PC-3 (cell line): ENCODE data around the gene DPEP2. TPM values are rescaled to one million over a fixed set of nuclear protein-coding genes. Genes with fewer than 3 reads are reported as not detected.
A peak's percentile ranks its signal among the peaks of the same experiment; 100 is the strongest.

Experiments used
- ATAC-seq: fragments of 200-7000 bp; cut with Tn5 transposase; 2 replicates; pipeline ENCODE4 v1.9.1; 2020; ENCODE audit warnings: mild to moderate bottlenecking, moderate library complexity
- BruUV-seq: library from RNA; stranded (reverse); fragments of 400-500 nt; replicated peaks from 2 replicates; lab custom pipeline; 2021; lab: Mats Ljungman, UMichigan
- CTCF ChIA-PET: fragments of 300-600 bp; sonication (Branson Sonifier 250); formaldehyde crosslinking; loops from one replicate; lab custom pipeline; 2022; ENCODE audit warnings: antibody characterized with exemption; lab: Charles Lee
- POLR2A ChIA-PET: fragments of 300-600 bp; sonication (Branson Sonifier 250); formaldehyde crosslinking; loops from one replicate; lab custom pipeline; 2022; ENCODE audit warnings: antibody characterized with exemption; ENCODE audit not compliant: unreplicated experiment; lab: Charles Lee
- DNase-seq: peaks from one replicate; pipeline ENCODE4 v3.0.0-alpha.2; 2015
- H2AFZ ChIP-seq: fragments of 300-600 bp; sonication (generic); 2 replicates; pipeline ENCODE4 v1.6.0; 2016; ENCODE audit warnings: antibody characterized with exemption, low read length
- H3F3A ChIP-seq: fragments of 300-600 bp; sonication (generic); one replicate; pipeline ENCODE4 v1.6.0; 2017; ENCODE audit warnings: antibody characterized with exemption, low read length, control low read depth, mild to moderate bottlenecking; ENCODE audit not compliant: unreplicated experiment
- H3K27ac ChIP-seq: fragments of 300-600 bp; sonication (generic); 2 replicates; pipeline ENCODE4 v1.5.1; 2016; ENCODE audit warnings: mild to moderate bottlenecking, low read length
- H3K27me3 ChIP-seq: fragments of 300-600 bp; sonication (generic); 2 replicates; pipeline ENCODE4 v1.6.1; 2016; ENCODE audit warnings: low read length, mixed read lengths
- H3K36me3 ChIP-seq: fragments of 300-600 bp; sonication (generic); 2 replicates; pipeline ENCODE4 v1.6.1; 2016; ENCODE audit warnings: low read depth, mixed run types, low read length, mixed read lengths
- H3K4me1 ChIP-seq: fragments of 300-600 bp; sonication (generic); 2 replicates; pipeline ENCODE4 v1.5.1; 2016; ENCODE audit warnings: low read length; ENCODE audit not compliant: insufficient read depth
- H3K4me2 ChIP-seq: fragments of 300-600 bp; sonication (generic); 2 replicates; pipeline ENCODE4 v1.6.0; 2016; ENCODE audit warnings: low read length
- H3K4me3 ChIP-seq: fragments of 300-600 bp; sonication (generic); 2 replicates; pipeline ENCODE4 v1.5.1; 2016; ENCODE audit warnings: mild to moderate bottlenecking, low read length, mixed read lengths
- H3K79me2 ChIP-seq: fragments of 300-600 bp; sonication (generic); 2 replicates; pipeline ENCODE4 v1.6.1; 2017; ENCODE audit warnings: low read length, mixed read lengths
- H3K9ac ChIP-seq: fragments of 300-600 bp; sonication (generic); 2 replicates; pipeline ENCODE4 v1.6.0; 2016; ENCODE audit warnings: mild to moderate bottlenecking, low read length
- H3K9me2 ChIP-seq: fragments of 300-600 bp; sonication (generic); replicated peaks from 2 replicates; pipeline ENCODE4 v1.6.1; 2016; ENCODE audit warnings: mixed run types, low read length, mixed read lengths
- H3K9me3 ChIP-seq: fragments of 300-600 bp; sonication (generic); 2 replicates; pipeline ENCODE4 v1.6.1; 2016; ENCODE audit warnings: low read length, mixed read lengths
- H4K20me1 ChIP-seq: fragments of 300-600 bp; sonication (generic); 2 replicates; pipeline ENCODE4 v1.6.1; 2016; ENCODE audit warnings: low read length, mixed read lengths
- CTCF ChIP-seq: fragments of 300-600 bp; sonication (generic); conservative IDR thresholded peaks from 2 replicates; pipeline ENCODE4 v1.5.1; 2017; ENCODE audit warnings: antibody characterized with exemption, low read depth, mild to moderate bottlenecking, low read length
- EZH2 ChIP-seq: fragments of 300-600 bp; sonication (generic); IDR thresholded peaks from one replicate; pipeline ENCODE4 v1.6.1; 2017; ENCODE audit warnings: antibody characterized with exemption, mild to moderate bottlenecking, low read length; ENCODE audit not compliant: unreplicated experiment
- EZH2phosphoT487 ChIP-seq: fragments of 300-600 bp; sonication (generic); IDR thresholded peaks from 2 replicates; pipeline ENCODE4 v1.6.1; 2018; ENCODE audit warnings: mild to moderate bottlenecking, antibody characterized with exemption, low read length, borderline replicate concordance
- intact Hi-C: fragments of 100-400 bp; cut with micrococcal nuclease; formaldehyde crosslinking; loops from 2 replicates; pipeline ENCODE4 v1.9.0; 2023
- total RNA-seq: library from RNA; depleted of rRNA; stranded (reverse); fragments of >200 nt; gene quantifications from 2 replicates; pipeline ENCODE4 v1.2.3, GENCODE V29; 2014

Gene DPEP2
- total RNA-seq, 1 experiment from 2014 or later: not detected

- Histone ChIP-seq H4K20me1 (no peaks in the 10 kb centered on the region), H3K27ac (no peak overlapping the region), H3K79me2 (no peaks in the 10 kb centered on the region), H3F3A (no peaks in the 10 kb centered on the region), H3K4me1 (peaks cover 4% of the 10 kb centered on the region; the same call in 1 of the 2 replicates), H3K9me3 (no peaks in the 10 kb centered on the region), H3K36me3 (no peaks in the 10 kb centered on the region), H3K9ac (no peak overlapping the region), H3K27me3 (no peaks in the 10 kb centered on the region), H3K4me2 (peak overlapping the region; percentile 66; the same call in 1 of the 2 replicates), H2AFZ (peak overlapping the region; percentile 86), H3K9me2 (no peaks in the 10 kb centered on the region), H3K4me3 (no peak overlapping the region)
- ChIA-PET CTCF (interaction anchor here (0.6 kb wide), 1 partner anchor 38 kb away, joined by 3 read pairs; no protein-coding TSS in a partner anchor), POLR2A (no interaction called here)
- intact Hi-C loops: loop anchor here (1.0 kb wide), 1 partner anchor 47 kb away; no protein-coding TSS in a partner anchor
- TF ChIP-seq EZH2 (no peak), CTCF (peak; percentile 79), EZH2phosphoT487 (no peak)
- peak; percentile 96 for ATAC-seq
- no TSS peak for BruUV-seq
- DNase-seq: peak; percentile 66
These were observed 5.9 kb downstream of the DPEP2 start for GRCh38 chr16:67993207-67994039.

GRCh38 chr16:67992661-67993206 lies 6.5 kb downstream of the DPEP2 start:
- Histone ChIP-seq H2AFZ (0 out of 2 replicates have a peak overlapping the region, but pooled peaks have one; percentile 45), H3K9me3 (no peaks in the 10 kb centered on the region), H3F3A (no peaks in the 10 kb centered on the region), H3K27ac (no peak overlapping the region), H3K4me3 (no peak overlapping the region), H3K36me3 (no peaks in the 10 kb centered on the region), H3K4me2 (no peak overlapping the region), H4K20me1 (no peaks in the 10 kb centered on the region), H3K4me1 (peaks cover 4% of the 10 kb centered on the region; the same call in 1 of the 2 replicates), H3K79me2 (no peaks in the 10 kb centered on the region), H3K27me3 (no peaks in the 10 kb centered on the region), H3K9me2 (no peaks in the 10 kb centered on the region), H3K9ac (no peak overlapping the region)
- ATAC-seq: no peak; the same call in 1 of the 2 replicates
- TF ChIP-seq EZH2phosphoT487 (no peak), EZH2 (no peak)
- DNase-seq: no peak
- POLR2A ChIA-PET: no interaction called here
- intact Hi-C loops: loop anchor here (1.0 kb wide), 1 partner anchor 48 kb away; no protein-coding TSS in a partner anchor
- CTCF ChIA-PET: no interaction called here
- no TSS peak for BruUV-seq

- H3K9ac ChIP-seq: no peak overlapping the region
- no peak overlapping the region for H2AFZ ChIP-seq
- no peak overlapping the region for H3K27ac ChIP-seq
- no peaks in the 10 kb centered on the region for H3K36me3 ChIP-seq
- intact Hi-C loops: no loop called here
- ChIA-PET POLR2A (no interaction called here), CTCF (no interaction called here)
- no peak for ATAC-seq
- DNase-seq: no peak
- TF ChIP-seq EZH2 (no peak), CTCF (no peak), EZH2phosphoT487 (no peak)
- no peak overlapping the region for H3K4me2 ChIP-seq
- peaks cover 4% of the 10 kb centered on the region; the same call in 1 of the 2 replicates for H3K4me1 ChIP-seq
- no peaks in the 10 kb centered on the region for H4K20me1 ChIP-seq
- H3K79me2 ChIP-seq: no peaks in the 10 kb centered on the region
- no peaks in the 10 kb centered on the region for H3F3A ChIP-seq
- no peaks in the 10 kb centered on the region for H3K9me3 ChIP-seq
- H3K27me3 ChIP-seq: no peaks in the 10 kb centered on the region
- H3K4me3 ChIP-seq: no peak overlapping the region
- BruUV-seq: no TSS peak
- H3K9me2 ChIP-seq: no peaks in the 10 kb centered on the region
These were observed 9.3 kb downstream of the DPEP2 start for GRCh38 chr16:67990018-67990386.
